ENCODE data around the gene S100A9. TPM values are rescaled to one million over a fixed set of nuclear protein-coding genes. Genes with fewer than 3 reads are reported as not detected.

The S100A9 gene
- total and polyA plus RNA-seq, 4 donors, result 35.0 to 603 (median 158) TPM

- no peak for TF ChIP-seq GABPA (IDR thresholded peaks at IDR 0.05 in 1 of 2, conservative IDR thresholded peaks at IDR 0.05 in 1 of 2)
- no peak for TF ChIP-seq HNF4G (IDR thresholded peaks at IDR 0.05)
- no peak for TF ChIP-seq HNF4A (conservative IDR thresholded peaks at IDR 0.05)
- no peak for TF ChIP-seq RAD21 (IDR thresholded peaks at IDR 0.05)
- TF ChIP-seq ATF3 (IDR thresholded peaks at IDR 0.05), result no peak
- TF ChIP-seq TAF1 (conservative IDR thresholded peaks at IDR 0.05), result no peak
- TF ChIP-seq MAX (IDR thresholded peaks at IDR 0.05), result no peak
Observed at GRCh38 chr1:153390938-153391710, 33.5 kb downstream of the S100A9 start, which contains the start of gene S100A8 (continued).

GRCh38 chr1:153392258-153392657, 34.6 kb downstream of the S100A9 start:
- WGBS, result 49% methylated on average over 3 of the region's 3 CpGs
- peaks cover 0 to 5% (median 0%) of the 10 kb centered on the region in 4 donors for H3K27me3 ChIP-seq (ENCODE audit: control insufficient read depth in 4 of 4, insufficient read depth in 4 of 4, low read length in 3 of 4)
- TF ChIP-seq JUND (IDR thresholded peaks at IDR 0.05) (no peak), CTCF (IDR thresholded peaks at IDR 0.05; ENCODE audit: low read depth, low read length, missing input control) (no peak), NR2F2 (IDR thresholded peaks at IDR 0.05) (no peak)

GRCh38 chr1:153392822-153393221, 35.2 kb downstream of the S100A9 start:
- Histone ChIP-seq H3K4me1 (ENCODE audit: control insufficient read depth in 4 of 4, insufficient read depth in 4 of 4, low read length in 3 of 4) (no peaks in the 10 kb centered on the region), H3K9me3 (ENCODE audit: control insufficient read depth in 4 of 4, low read length in 3 of 4) (no peaks in the 10 kb centered on the region), H3K9ac (ENCODE audit: low read depth in 1 of 2, low read length in 2 of 2) (no peak overlapping the region), H3K27me3 (ENCODE audit: control insufficient read depth in 4 of 4, insufficient read depth in 4 of 4, low read length in 3 of 4) (peaks cover 0 to 5% (median 0%) of the 10 kb centered on the region in 4 donors), H3K36me3 (ENCODE audit: control insufficient read depth in 4 of 4, insufficient read depth in 3 of 4, low read depth in 1 of 4, low read length in 3 of 4) (no peaks in the 10 kb centered on the region), H3K4me3 (ENCODE audit: low read depth in 1 of 3, low read length in 3 of 3) (no peak overlapping the region), H3K27ac (ENCODE audit: low read depth in 1 of 2, low read length in 2 of 2) (no peak overlapping the region)
- no peak for DNase-seq (ENCODE audit: low spot score)
- no peak for TF ChIP-seq ZBTB33 (IDR thresholded peaks at IDR 0.05)
- 79% methylated on average over 3 of the region's 3 CpGs for WGBS

More at GRCh38 chr1:153392258-153392657, 34.6 kb downstream of the S100A9 start:
- Histone ChIP-seq H3K4me1 (ENCODE audit: control insufficient read depth in 4 of 4, insufficient read depth in 4 of 4, low read length in 3 of 4) (no peaks in the 10 kb centered on the region), H3K4me3 (ENCODE audit: low read depth in 1 of 3, low read length in 3 of 3) (no peak overlapping the region), H3K36me3 (ENCODE audit: control insufficient read depth in 4 of 4, insufficient read depth in 3 of 4, low read depth in 1 of 4, low read length in 3 of 4) (no peaks in the 10 kb centered on the region), H3K9ac (ENCODE audit: low read depth in 1 of 2, low read length in 2 of 2) (no peak overlapping the region), H3K27ac (ENCODE audit: low read depth in 1 of 2, low read length in 2 of 2) (no peak overlapping the region), H3K9me3 (ENCODE audit: control insufficient read depth in 4 of 4, low read length in 3 of 4) (no peaks in the 10 kb centered on the region)
- no peak for DNase-seq (ENCODE audit: low spot score)
